ENCODE results near the gene EEF1AKMT1.

The EEF1AKMT1 gene

GRCh38 chr13:20776751-20777150 is 3.0 kb upstream of the EEF1AKMT1 start:
- no peak for TF ChIP-seq TOX (CRISPR knock-in tag; IDR thresholded peaks at IDR 0.05; ENCODE audit: borderline replicate concordance)
- no peak for TF ChIP-seq ZFP30 (CRISPR knock-in tag; IDR thresholded peaks at IDR 0.05)
- TF ChIP-seq ZC3H10 (CRISPR knock-in tag; IDR thresholded peaks at IDR 0.05): no peak
- TF ChIP-seq BACH2 (CRISPR knock-in tag; IDR thresholded peaks at IDR 0.05; ENCODE audit: borderline replicate concordance): no peak
- TF ChIP-seq PATZ1 (CRISPR knock-in tag; IDR thresholded peaks at IDR 0.05; ENCODE audit: borderline replicate concordance): no peak
- no peak for TF ChIP-seq ESRRG (CRISPR knock-in tag; IDR thresholded peaks at IDR 0.05)
- no peak for TF ChIP-seq ARNTL (CRISPR knock-in tag; IDR thresholded peaks at IDR 0.05; ENCODE audit: borderline replicate concordance, low read depth)
- TF ChIP-seq SNAI2 (CRISPR knock-in tag; IDR thresholded peaks at IDR 0.05): no peak
- no peak for TF ChIP-seq TCF4 (CRISPR knock-in tag; IDR thresholded peaks at IDR 0.05; ENCODE audit: borderline replicate concordance)
- no peak for TF ChIP-seq ISL1 (CRISPR knock-in tag; IDR thresholded peaks at IDR 0.05)
- no peak for TF ChIP-seq ZFP3 (CRISPR knock-in tag; IDR thresholded peaks at IDR 0.05)
- no peak for TF ChIP-seq TSHZ2 (CRISPR knock-in tag; IDR thresholded peaks at IDR 0.05)
- no peak for ATAC-seq

GRCh38 chr13:20775961-20776360 is 2.2 kb upstream of the EEF1AKMT1 start:
- TF ChIP-seq TCF4 (CRISPR knock-in tag; IDR thresholded peaks at IDR 0.05; ENCODE audit: borderline replicate concordance) (no peak), ARNTL (CRISPR knock-in tag; IDR thresholded peaks at IDR 0.05; ENCODE audit: borderline replicate concordance, low read depth) (no peak), GLIS3 (CRISPR knock-in tag; IDR thresholded peaks at IDR 0.05) (no peak), PATZ1 (CRISPR knock-in tag; IDR thresholded peaks at IDR 0.05; ENCODE audit: borderline replicate concordance) (no peak), SNAI2 (CRISPR knock-in tag; IDR thresholded peaks at IDR 0.05) (no peak)
- no peak for ATAC-seq

- ATAC-seq: no peak
- no peak for TF ChIP-seq OSR1 (CRISPR knock-in tag; IDR thresholded peaks at IDR 0.05)
- TF ChIP-seq CREB5 (CRISPR knock-in tag; IDR thresholded peaks at IDR 0.05; ENCODE audit: low read depth): no peak
- no peak for TF ChIP-seq ARNTL (CRISPR knock-in tag; IDR thresholded peaks at IDR 0.05; ENCODE audit: borderline replicate concordance, low read depth)
- TF ChIP-seq CSDC2 (CRISPR knock-in tag; IDR thresholded peaks at IDR 0.05): no peak
- no peak for TF ChIP-seq PATZ1 (CRISPR knock-in tag; IDR thresholded peaks at IDR 0.05; ENCODE audit: borderline replicate concordance)
- TF ChIP-seq RARB (CRISPR knock-in tag; IDR thresholded peaks at IDR 0.05): no peak
- TF ChIP-seq ZFP3 (CRISPR knock-in tag; IDR thresholded peaks at IDR 0.05): no peak
- TF ChIP-seq ZFP30 (CRISPR knock-in tag; IDR thresholded peaks at IDR 0.05): no peak
- TF ChIP-seq GLIS3 (CRISPR knock-in tag; IDR thresholded peaks at IDR 0.05): no peak
- no peak for TF ChIP-seq CSRNP3 (CRISPR knock-in tag; IDR thresholded peaks at IDR 0.05)
- no peak for TF ChIP-seq SNAI2 (CRISPR knock-in tag; IDR thresholded peaks at IDR 0.05)
- TF ChIP-seq TCF4 (CRISPR knock-in tag; IDR thresholded peaks at IDR 0.05; ENCODE audit: borderline replicate concordance): no peak
- no peak for TF ChIP-seq ZNF565 (CRISPR knock-in tag; conservative IDR thresholded peaks at IDR 0.05; ENCODE audit: low read depth)
- TF ChIP-seq BACH2 (CRISPR knock-in tag; IDR thresholded peaks at IDR 0.05; ENCODE audit: borderline replicate concordance): no peak
- no peak for TF ChIP-seq ISL1 (CRISPR knock-in tag; IDR thresholded peaks at IDR 0.05)
- TF ChIP-seq TSHZ2 (CRISPR knock-in tag; IDR thresholded peaks at IDR 0.05): no peak
- no peak for TF ChIP-seq ESRRG (CRISPR knock-in tag; IDR thresholded peaks at IDR 0.05)
Measured at GRCh38 chr13:20774746-20775145, 985 bp upstream of the EEF1AKMT1 start.

All from SK-N-SH treated with all-trans-retinoic acid at 6 μM for 48 hours (cell line).